GM12801 (cell line): ENCODE results near the gene B2M.

ENCODE experiments used
- CTCF ChIP-seq: IDR thresholded peaks from one replicate; pipeline ENCODE4 v1.5.1; 2011; ENCODE audit warnings: control low read depth; ENCODE audit not compliant: insufficient read length; ENCODE audit errors: extremely low read depth

B2M gene

DNA sequence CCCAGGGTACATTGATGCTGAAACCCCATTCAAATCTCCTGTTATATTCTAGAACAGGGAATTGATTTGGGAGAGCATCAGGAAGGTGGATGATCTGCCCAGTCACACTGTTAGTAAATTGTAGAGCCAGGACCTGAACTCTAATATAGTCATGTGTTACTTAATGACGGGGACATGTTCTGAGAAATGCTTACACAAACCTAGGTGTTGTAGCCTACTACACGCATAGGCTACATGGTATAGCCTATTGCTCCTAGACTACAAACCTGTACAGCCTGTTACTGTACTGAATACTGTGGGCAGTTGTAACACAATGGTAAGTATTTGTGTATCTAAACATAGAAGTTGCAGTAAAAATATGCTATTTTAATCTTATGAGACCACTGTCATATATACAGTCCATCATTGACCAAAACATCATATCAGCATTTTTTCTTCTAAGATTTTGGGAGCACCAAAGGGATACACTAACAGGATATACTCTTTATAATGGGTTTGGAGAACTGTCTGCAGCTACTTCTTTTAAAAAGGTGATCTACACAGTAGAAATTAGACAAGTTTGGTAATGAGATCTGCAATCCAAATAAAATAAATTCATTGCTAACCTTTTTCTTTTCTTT lies 5.8 kb downstream of the B2M start:
- no peak for TF ChIP-seq CTCF

- TF ChIP-seq CTCF: no peak
Observed at GRCh38 chr15:44718180-44718926, 7.0 kb downstream of the B2M start.

GRCh38 chr15:44718927-44719292 lies 7.6 kb downstream of the B2M start:
- no peak for TF ChIP-seq CTCF

- no peak for TF ChIP-seq CTCF
Observed at GRCh38 chr15:44719293-44719999, 8.1 kb downstream of the B2M start.

- no peak for TF ChIP-seq CTCF
Observed at GRCh38 chr15:44720460-44721176, 9.3 kb downstream of the B2M start.

GRCh38 chr15:44722011-44722410 lies 10.7 kb downstream of the B2M start:
- no peak for TF ChIP-seq CTCF

DNA sequence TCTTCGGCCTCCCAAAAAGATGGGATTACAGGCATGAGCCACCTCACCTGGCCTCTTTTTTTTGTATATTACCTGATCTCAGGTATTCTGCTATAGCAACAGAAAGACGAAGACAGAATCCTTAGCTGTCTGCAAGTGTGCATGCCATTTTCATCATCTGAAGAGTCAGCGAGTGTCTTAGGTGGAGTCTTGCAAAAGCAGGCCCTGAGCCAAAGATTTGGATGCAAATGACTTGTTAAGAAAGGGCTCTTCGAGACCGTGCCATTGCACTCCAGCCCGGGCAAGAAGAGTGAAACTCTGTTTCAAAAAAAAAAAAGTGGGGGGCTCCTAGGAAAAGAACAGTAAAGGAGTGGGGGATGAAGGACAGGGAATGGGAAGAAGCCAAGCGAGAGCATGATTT lies 14.8 kb downstream of the B2M start:
- TF ChIP-seq CTCF: no peak
